HG03060 (cell line): Measurements from ENCODE around the gene BIRC7.

ENCODE experiments used
- ATAC-seq: cut with Tn5 transposase; IDR thresholded peaks from one replicate; pipeline ENCODE4 v1.9.1; 2021; ENCODE audit warnings: low read depth, moderate number of reproducible peaks; ENCODE audit not compliant: unreplicated experiment

BIRC7 gene

GRCh38 chr20:63224412-63225081, 11.2 kb upstream of the BIRC7 start:
- ATAC-seq: no peak

DNA sequence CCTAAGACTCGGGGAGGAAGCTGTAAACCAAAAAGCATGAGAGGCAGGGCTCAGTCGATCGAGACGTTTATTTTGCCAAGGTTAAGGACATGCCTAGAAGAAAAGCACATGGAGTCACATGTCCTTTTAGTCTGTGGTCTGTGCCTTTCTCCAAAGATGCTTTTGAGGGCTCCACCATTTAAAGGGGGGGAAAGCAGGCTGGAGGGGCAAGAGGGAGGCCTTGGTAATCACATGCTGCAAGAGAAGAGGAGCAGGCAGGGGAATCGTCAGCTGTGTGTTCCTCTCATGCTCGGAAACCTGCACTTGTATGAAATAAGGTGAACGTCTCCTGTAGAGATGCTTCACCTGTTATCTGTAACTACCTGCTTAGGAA, 10.6 kb upstream of the BIRC7 start:
- no peak for ATAC-seq

DNA sequence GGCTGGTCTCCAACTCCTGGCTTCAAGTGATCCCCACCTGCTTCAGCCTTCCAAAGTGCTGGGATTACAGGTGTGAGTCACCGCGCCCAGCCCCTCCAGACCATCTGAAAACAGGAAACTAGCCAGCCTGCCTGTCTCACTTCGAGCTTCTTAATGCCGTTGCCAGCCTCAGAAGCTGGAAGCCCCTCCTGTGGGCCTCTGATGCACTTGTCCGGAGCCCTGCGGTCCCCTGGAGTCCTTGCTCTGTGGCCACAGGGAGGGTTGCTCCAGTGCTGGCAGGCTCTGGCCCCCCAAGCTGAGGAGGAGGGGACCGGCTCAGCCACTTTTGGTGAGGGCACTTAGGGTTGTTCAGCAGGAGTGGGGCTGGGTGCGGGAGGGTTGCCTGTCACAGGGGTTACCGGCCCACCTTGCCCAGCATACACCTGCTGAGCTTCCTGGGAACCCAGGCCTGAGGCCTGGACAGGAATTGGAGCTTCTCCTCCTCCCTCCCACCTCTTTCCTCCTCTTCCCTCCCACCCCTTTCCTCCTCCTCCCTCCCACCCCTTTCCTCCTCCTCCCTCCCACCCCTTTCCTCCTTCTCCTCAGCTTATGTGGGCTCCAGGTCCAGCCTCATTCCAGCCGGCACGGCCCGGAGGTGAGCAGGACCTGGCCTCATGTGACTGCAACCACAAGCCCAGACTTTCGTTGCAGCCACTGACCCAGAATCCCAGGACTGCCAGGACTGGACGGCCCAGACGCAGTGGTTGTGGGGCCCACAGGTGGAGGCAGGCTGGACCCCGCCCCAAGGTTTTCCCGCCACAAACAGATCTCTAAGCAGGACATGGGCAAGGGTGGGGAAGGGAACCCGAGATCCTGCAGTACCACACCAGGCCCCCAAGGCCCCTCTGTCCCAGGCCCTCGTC, 9.4 kb upstream of the BIRC7 start:
- ATAC-seq: no peak

DNA sequence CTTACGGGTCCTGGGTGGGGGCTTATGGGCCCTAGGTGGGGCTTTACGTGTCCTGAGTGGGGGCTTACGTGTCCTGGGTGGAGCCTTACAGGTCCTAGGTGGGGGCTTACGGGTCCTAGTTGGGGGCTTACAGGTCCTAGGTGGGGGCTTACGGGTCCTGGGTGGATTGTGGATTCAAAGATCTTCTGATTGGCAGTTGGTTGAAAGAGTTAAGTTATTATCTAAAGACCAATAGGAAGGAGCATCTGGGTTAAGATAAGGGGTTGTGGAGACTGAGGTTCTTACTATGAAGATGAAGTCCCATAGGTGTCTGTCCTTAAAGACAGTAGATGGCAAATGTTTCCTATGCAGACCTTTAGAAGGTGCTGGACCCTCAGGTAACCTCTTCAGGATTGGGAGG, 8.4 kb upstream of the BIRC7 start:
- no peak for ATAC-seq

DNA sequence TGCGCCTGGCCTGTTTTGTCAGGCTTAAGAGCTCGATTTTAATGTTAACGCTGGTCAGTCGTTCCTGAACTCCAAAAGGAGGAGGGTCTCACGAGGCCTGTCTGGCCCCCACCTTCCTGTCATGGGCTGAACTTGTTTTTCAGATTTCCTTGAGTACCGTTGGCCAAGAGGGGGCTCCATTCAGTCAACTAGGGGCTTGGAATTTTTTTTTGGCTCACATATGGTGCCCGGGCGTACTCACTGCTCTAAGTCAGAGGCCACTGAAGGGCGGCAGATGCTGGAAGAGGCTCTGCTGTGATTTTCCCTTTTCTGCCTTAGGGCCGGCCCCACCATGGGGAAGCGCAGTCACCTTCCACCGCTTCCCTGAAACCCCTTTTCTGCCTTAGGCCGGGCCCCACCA, 6.9 kb upstream of the BIRC7 start:
- ATAC-seq: no peak

DNA sequence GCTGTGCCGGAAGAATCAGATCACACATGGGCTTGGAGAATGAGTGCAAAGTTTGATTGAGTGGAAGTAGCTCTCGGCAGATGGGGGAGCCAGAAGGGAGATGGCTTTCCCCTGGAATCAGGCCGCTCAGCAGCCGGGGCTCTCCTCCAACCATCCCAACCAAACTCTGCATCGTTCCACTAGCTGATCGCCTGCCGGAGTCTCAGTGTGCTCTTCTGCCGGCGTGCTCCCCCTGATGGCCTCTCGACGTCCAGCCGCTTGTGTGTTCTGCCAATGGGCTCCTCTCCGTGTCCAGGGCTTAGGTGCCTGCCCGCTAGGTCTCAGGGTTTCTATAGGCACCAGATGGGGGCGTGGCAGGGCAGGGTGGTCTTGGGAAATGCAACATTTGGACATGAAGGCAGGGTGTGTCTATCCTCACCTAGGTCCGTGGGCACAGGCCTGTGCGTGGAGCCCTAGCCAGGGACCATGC, 4.9 kb upstream of the BIRC7 start:
- ATAC-seq: no peak

DNA sequence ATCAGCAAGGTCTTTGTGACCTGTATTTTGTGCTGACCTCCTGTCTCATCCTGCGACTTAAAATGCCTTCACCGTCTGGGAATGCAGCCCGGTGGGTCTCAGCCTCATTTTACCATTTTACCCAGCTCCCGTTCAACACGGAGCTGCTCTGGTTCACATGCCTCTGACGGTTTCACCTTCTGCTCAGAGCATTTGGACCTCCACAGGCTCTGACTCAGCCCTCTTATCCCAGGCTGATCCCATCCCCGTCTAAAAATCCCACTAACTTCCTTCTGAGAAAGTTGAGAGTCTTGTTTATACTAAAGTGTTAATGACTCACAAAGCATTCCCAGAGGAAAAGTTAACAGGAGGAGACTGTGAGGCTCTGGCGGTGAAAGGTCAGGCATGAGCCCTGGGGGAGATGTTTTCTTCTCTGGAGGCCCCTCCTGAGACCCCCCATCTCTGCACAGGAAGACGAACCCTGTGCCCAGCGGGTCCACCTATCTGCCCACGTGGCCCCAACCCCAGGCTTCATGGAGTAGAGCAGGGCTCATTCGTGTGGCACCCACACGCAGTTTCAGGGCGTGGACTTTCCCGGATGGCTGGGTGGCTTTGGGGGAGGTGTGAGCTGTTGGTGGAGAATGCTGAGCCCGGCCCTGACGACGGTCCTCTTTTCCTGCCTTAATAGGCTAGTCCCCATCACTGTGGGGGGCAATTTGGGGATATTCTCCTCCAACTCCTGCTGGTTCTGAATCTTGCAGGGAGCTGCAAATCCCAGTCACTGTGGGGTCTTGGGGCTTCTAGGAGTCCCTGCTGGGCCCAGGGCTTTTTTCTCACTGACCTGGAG, 3.3 kb upstream of the BIRC7 start:
- no peak for ATAC-seq

DNA sequence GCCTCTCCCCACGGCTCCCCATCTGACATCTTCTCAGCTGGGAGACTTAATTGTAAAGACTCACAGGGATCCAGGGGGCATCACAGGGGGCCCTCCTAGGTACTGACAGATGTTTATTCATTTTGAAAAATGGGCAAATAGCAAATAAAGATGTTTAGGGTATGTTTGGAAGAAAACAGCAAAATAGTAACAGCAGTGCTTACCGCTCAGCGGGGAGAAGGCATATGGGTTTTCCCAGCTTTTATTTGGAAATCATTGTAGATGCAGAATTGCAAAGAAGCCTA, 2.7 kb upstream of the BIRC7 start:
- ATAC-seq: no peak

DNA sequence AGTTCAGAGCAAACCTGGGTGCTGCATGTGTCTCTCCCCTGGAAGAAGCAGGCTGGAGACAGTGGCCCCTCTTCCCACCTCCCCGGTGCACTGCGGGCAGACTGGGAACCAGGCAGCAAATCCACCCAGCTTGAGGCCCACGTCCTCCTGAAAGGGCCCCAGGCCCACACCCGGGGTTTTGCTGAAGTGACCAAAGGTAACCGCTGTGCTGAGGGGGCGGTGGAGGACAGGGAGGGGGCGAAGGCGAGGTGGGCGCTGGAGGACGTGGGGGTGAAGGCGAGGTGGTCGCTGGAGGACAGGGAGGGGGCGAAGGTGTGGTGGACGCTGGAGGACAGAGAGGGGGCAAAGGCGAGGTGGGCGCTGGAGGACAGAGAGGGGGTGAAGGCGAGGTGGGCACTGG, 1.8 kb upstream of the BIRC7 start:
- ATAC-seq: no peak

DNA sequence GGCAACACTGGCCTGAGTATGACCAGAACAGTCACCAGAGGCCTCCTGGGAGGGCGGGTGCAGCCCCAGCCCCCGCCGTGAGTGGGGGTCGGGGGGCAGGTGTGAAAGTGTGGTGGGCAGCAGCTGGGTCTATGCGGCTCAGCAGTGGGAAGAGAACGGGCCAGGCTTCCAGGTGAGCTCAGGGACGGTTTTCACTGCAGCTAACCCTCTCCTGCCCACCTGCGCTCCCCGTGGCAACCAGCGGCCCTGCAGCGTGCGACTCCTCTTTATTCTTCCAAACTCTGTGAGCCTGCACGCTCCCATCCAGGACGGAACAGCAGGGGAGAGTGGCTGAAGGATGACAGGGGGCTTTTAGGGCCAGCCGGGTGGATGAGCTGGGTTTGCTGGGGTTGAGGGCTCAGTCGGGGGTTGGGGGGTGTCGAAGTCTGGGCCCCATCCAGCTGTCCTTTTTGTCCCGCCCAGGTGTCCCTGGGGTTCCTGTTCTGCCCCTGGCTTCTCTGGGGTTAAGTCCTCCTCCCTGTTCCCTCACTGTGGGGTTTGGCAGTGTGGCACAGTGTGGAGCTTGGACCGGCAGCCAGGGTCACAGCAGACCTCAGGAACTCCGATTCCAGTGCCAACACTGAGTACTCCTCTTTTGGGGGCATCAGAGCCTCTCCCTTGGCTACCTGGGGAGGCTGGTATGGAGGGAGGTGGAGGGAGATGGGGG, 859 bp upstream of the BIRC7 start:
- ATAC-seq: no peak

GRCh38 chr20:63236116-63236837, 572 bp downstream of the BIRC7 start:
- no peak for ATAC-seq

DNA sequence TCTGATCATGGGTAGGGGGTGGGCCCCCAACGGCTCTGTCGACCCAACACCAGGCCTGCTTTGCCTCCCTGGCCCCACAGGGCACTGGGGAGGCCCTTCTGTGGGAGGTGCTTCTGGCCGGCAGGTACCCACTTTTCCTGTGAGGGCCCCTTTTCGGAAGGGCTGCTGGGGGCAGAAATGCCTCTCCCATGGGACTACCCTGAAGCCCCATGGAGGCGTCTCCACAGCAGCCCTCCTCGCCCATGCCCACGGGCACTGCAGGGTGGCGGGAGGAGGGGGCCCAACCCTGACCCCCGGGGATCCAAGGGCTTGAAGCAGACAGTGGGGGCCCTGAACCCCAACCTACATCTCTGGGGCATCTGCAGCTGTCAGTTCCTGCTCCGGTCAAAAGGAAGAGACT, 2.3 kb downstream of the BIRC7 start:
- ATAC-seq: no peak

DNA sequence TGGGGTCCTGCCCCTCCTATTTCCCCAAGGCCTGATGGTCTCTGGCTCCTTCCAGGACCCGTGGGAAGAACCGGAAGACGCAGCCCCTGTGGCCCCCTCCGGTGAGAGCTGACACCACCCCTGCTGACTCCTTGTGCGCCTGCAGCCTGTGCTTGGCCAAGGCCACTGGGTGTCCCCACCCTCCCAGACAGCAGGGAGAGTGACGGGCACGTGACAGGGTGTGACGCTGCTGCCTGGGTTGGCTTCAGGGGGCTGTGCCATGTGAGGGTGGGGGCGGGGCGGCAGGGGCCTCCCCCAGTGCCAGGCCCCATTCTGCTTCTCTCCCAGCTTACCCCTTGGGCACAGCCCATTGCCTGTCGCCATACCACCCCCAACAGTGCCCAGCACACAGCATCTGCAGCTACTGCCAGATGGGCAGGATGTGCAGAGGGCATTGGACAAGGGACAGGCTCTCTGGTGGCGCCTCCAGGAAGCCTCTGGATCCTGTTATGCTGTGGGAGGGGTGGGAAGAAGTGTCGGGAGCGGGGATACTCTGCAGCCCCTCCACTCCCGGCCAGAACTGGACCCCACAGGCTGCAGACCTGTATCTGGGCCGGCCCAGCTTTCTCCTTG, 2.9 kb downstream of the BIRC7 start:
- no peak for ATAC-seq

DNA sequence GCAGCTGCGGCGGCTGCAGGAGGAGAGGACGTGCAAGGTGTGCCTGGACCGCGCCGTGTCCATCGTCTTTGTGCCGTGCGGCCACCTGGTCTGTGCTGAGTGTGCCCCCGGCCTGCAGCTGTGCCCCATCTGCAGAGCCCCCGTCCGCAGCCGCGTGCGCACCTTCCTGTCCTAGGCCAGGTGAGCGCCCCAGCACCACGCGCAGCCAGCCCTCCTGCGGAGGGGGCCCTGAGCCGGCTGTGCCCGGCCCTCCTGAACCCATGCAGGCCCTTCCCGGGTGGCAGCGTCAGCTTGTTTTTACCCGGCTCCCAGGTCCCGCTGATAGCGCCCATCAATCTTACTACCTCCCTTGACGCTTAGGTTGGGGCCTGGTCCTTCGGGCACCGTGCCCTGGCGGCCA, 3.7 kb downstream of the BIRC7 start:
- ATAC-seq: no peak

- ATAC-seq: no peak
Observed at GRCh38 chr20:63240004-63240403, 4.3 kb downstream of the BIRC7 start.

DNA sequence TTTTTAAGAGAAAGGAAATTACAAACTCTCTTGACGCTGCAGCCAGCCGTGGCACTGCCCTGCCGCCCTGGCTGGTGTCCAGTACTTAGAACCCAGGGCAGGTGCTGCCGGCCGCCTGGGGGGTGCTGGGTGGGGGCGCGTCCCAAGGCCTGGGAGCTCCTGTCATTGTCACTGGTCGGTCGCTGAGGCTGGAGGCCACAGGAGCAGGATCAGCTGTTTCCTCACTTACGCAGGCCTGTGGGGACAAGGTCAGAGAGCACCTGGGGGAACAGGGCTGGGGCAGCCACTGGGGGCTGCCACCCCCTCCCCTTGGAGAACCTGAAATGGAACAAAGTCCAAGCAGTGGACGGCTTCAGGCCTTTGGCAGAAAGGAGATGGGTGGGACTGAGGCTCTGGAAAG, 5.6 kb downstream of the BIRC7 start:
- no peak for ATAC-seq

- no peak for ATAC-seq
Observed at GRCh38 chr20:63242736-63243135, 7.0 kb downstream of the BIRC7 start.

DNA sequence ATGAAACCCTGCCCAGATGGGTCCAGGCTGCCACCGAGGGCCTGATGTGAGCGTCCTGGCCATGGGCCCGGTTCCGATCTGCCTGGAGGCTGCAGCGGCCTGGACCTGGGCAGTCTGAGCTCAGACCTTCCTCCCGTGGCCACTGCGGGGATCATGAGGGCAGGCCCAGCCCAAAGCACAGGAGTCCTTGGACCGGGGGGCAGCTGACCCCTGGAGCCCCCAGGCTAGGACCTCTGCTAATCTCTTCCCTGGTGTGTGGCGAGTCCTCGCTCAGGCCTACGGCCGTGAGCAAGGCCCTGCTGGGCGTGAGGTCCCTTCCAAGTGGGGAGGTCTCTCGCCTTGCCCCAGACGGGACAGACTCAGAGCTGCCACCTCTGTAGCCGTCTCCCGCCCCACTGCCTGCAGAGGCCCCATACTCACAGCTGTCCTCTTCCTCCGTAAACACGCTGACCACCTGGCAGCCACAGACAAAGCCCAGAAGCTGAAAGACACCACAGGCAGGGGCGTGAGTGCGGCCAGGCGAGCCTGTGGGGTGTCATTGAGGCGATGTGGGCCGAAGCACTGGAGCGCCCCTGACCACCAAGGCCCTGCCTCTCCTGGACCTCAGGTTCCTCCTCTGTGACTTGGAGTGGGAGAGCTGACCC, 8.0 kb downstream of the BIRC7 start:
- no peak for ATAC-seq

DNA sequence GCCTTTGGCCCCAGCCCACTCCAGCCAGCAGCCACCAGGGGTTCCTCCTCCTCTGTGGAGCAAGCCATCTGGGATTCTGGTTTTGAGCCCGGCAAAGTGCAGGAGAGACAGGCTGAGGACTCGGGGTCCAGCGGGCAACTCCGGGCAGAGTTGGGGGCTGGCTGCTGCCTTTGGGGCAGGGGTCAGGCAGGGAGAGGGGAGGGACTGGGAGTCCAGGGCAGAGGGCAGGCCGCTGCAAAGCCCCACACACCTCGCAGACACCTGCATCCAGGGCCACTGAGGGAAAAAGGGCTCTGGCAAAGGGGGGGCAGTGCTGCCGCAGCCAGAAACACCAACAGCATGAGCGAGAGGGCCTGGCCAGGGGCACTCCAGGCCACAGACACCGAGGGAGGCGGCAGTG, 8.8 kb downstream of the BIRC7 start:
- ATAC-seq: no peak
